Measurements from ENCODE around the gene SYTL5.

- TF ChIP-seq CTCF (IDR thresholded peaks at IDR 0.05; ENCODE audit: insufficient read depth, low read depth, low read length): peak; percentile 44
- no peak for TF ChIP-seq EZH2 (IDR thresholded peaks at IDR 0.05; ENCODE audit: insufficient read depth, low read length)
Observed at GRCh38 chrX:38175139-38175538, 168.8 kb downstream of the SYTL5 start.
